Smooth muscle cell of the brain vasculature (primary cell): ENCODE measurements around the gene ACSF2.
"Not testable (repeated sequence)": the region's sequence is repeated elsewhere in the genome, so short reads cannot be mapped to it uniquely, and the experiment has no call there.

Experiments
- DNase-seq: peaks from one replicate; pipeline ENCODE4 v3.0.0-alpha.2; 2012; ENCODE audit warnings: low read depth, low spot score

Gene ACSF2

GRCh38 chr17:50412188-50412732 lies 13.8 kb upstream of the ACSF2 start:
- DNase-seq: no peak

- DNase-seq: no peak
Measured at GRCh38 chr17:50414808-50415207, 11.2 kb upstream of the ACSF2 start.

GRCh38 chr17:50419577-50419976 lies 6.4 kb upstream of the ACSF2 start:
- DNase-seq: not testable (repeated sequence)

GRCh38 chr17:50420419-50421112 lies 5.5 kb upstream of the ACSF2 start:
- no peak for DNase-seq

- no peak for DNase-seq
Measured at GRCh38 chr17:50421308-50422051, 4.5 kb upstream of the ACSF2 start.

- no peak for DNase-seq
Measured at GRCh38 chr17:50422738-50423137, 3.3 kb upstream of the ACSF2 start.

GRCh38 chr17:50423553-50424159 lies 2.4 kb upstream of the ACSF2 start:
- DNase-seq: no peak

- no peak for DNase-seq
Measured at GRCh38 chr17:50424246-50424995, 1.6 kb upstream of the ACSF2 start.

- DNase-seq: no peak
Measured at GRCh38 chr17:50424996-50425681, 879 bp upstream of the ACSF2 start.

- no peak for DNase-seq
Measured at GRCh38 chr17:50426472-50426782, 409 bp downstream of the ACSF2 start.

- DNase-seq: no peak
Measured at GRCh38 chr17:50426814-50427787, 1.1 kb downstream of the ACSF2 start.

GRCh38 chr17:50428126-50428525 lies 2.1 kb downstream of the ACSF2 start:
- DNase-seq: not testable (repeated sequence)

- no peak for DNase-seq
Measured at GRCh38 chr17:50428831-50429424, 2.9 kb downstream of the ACSF2 start.

- DNase-seq: no peak
Measured at GRCh38 chr17:50429793-50430192, 3.8 kb downstream of the ACSF2 start.

GRCh38 chr17:50430821-50431618 lies 5.0 kb downstream of the ACSF2 start:
- no peak for DNase-seq

- DNase-seq: no peak
Measured at GRCh38 chr17:50432125-50432762, 6.2 kb downstream of the ACSF2 start.

GRCh38 chr17:50437409-50437808 lies 11.4 kb downstream of the ACSF2 start:
- DNase-seq: no peak

GRCh38 chr17:50439008-50439407 lies 13.0 kb downstream of the ACSF2 start:
- DNase-seq: no peak
